OCI-LY7 (cell line): ENCODE results near the gene SLC43A1. TPM values are rescaled to one million over a fixed set of nuclear protein-coding genes. Genes with fewer than 3 reads are reported as not detected.

Source experiments
- BruUV-seq: library from RNA; stranded (reverse); fragments of 400-500 nt; replicated peaks from 2 replicates; lab custom pipeline; 2021; lab: Mats Ljungman, UMichigan
- CTCF ChIA-PET: fragments of 300-600 bp; sonication (Branson Sonifier 250); formaldehyde crosslinking; loops from one replicate; lab custom pipeline; 2022; ENCODE audit warnings: antibody characterized with exemption; ENCODE audit not compliant: unreplicated experiment; lab: Charles Lee
- POLR2A ChIA-PET: fragments of 300-600 bp; sonication (Branson Sonifier 250); formaldehyde crosslinking; loops from one replicate; lab custom pipeline; 2022; ENCODE audit warnings: antibody characterized with exemption; lab: Charles Lee
- DNase-seq: peaks from one replicate; pipeline ENCODE4 v3.0.0-alpha.2; 2015; ENCODE audit warnings: low spot score
- H2AFZ ChIP-seq: fragments of 200-600 bp; sonication (generic), shearing (Covaris generic); 2 replicates; pipeline ENCODE4 v1.6.1; 2014; ENCODE audit warnings: mild to moderate bottlenecking, antibody characterized with exemption, low read length, moderate library complexity
- H3K27ac ChIP-seq: fragments of 200-600 bp; sonication (generic); 2 replicates; pipeline ENCODE4 v1.5.1; 2014; ENCODE audit warnings: mixed run types, low read depth, mild to moderate bottlenecking, moderate library complexity, low read length, inconsistent platforms; ENCODE audit not compliant: poor library complexity, severe bottlenecking
- H3K36me3 ChIP-seq: fragments of 200-600 bp; sonication (generic); 2 replicates; pipeline ENCODE4 v1.6.1; 2014; ENCODE audit warnings: mild to moderate bottlenecking, antibody characterized with exemption, low read length, moderate library complexity, mixed read lengths; ENCODE audit not compliant: insufficient read depth
- H3K4me1 ChIP-seq: fragments of 200-600 bp; sonication (generic); 2 replicates; pipeline ENCODE4 v1.5.1; 2014; ENCODE audit warnings: mild to moderate bottlenecking, low read length; ENCODE audit not compliant: insufficient read depth, poor library complexity, severe bottlenecking
- H3K4me2 ChIP-seq: fragments of 200-600 bp; sonication (generic); 2 replicates; pipeline ENCODE4 v1.6.1; 2014; ENCODE audit warnings: mild to moderate bottlenecking, low read length
- H3K4me3 ChIP-seq: fragments of 200-600 bp; sonication (generic); 2 replicates; pipeline ENCODE4 v1.5.1; 2014; ENCODE audit warnings: mild to moderate bottlenecking, low read depth, low read length; ENCODE audit not compliant: poor library complexity, severe bottlenecking
- H3K79me2 ChIP-seq: fragments of 200-600 bp; sonication (generic); 2 replicates; pipeline ENCODE4 v1.6.1; 2016; ENCODE audit warnings: low read depth, mild to moderate bottlenecking, low read length, moderate library complexity, mixed read lengths; ENCODE audit not compliant: insufficient read depth
- H3K9me2 ChIP-seq: fragments of 200-600 bp; sonication (generic); 2 replicates; pipeline ENCODE4 v1.6.1; 2016; ENCODE audit warnings: mild to moderate bottlenecking, low read length, mixed read lengths; ENCODE audit not compliant: insufficient read depth
- H3K9me3 ChIP-seq: fragments of 200-600 bp; sonication (generic); 2 replicates; pipeline ENCODE4 v1.6.1; 2014; ENCODE audit warnings: mild to moderate bottlenecking, mixed run types, low read length, mixed read lengths
- H4K20me1 ChIP-seq: fragments of 200-600 bp; sonication (generic); 2 replicates; pipeline ENCODE4 v1.6.1; 2014; ENCODE audit warnings: mild to moderate bottlenecking, antibody characterized with exemption, low read length, moderate library complexity, mixed read lengths; ENCODE audit not compliant: insufficient read depth
- EZH2phosphoT487 ChIP-seq: fragments of 200-600 bp; sonication (generic); IDR thresholded peaks from 2 replicates; pipeline ENCODE4 v1.6.1; 2018; ENCODE audit warnings: low read depth, borderline replicate concordance, mild to moderate bottlenecking, mixed run types, antibody characterized with exemption, low read length, moderate library complexity, mixed read lengths
- intact Hi-C: fragments of 100-400 bp; cut with micrococcal nuclease; formaldehyde crosslinking; loops from one replicate; pipeline ENCODE4 v1.10.0; 2022; ENCODE audit not compliant: unreplicated experiment
- total RNA-seq, 2 experiments: library from RNA; depleted of rRNA in 1 of 2; stranded (reverse); fragments of >200 nt in 1 of 2; shearing (Covaris generic) in 1 of 2; gene quantifications; 2 replicates each; pipeline ENCODE4 v1.2.3, GENCODE V29; 2014 to 2022
- TF ChIP-seq, protein P1 (sequence below): fragments of 200-600 bp; sonication (generic); conservative IDR thresholded peaks from 2 replicates; pipeline ENCODE4 v1.5.1; 2014; ENCODE audit warnings: mild to moderate bottlenecking, antibody characterized with exemption, low read length, moderate library complexity, mixed read lengths

SLC43A1 gene
- total RNA-seq, 2 experiments from 2014 or later: 61.1 to 78.6 TPM

DNA sequence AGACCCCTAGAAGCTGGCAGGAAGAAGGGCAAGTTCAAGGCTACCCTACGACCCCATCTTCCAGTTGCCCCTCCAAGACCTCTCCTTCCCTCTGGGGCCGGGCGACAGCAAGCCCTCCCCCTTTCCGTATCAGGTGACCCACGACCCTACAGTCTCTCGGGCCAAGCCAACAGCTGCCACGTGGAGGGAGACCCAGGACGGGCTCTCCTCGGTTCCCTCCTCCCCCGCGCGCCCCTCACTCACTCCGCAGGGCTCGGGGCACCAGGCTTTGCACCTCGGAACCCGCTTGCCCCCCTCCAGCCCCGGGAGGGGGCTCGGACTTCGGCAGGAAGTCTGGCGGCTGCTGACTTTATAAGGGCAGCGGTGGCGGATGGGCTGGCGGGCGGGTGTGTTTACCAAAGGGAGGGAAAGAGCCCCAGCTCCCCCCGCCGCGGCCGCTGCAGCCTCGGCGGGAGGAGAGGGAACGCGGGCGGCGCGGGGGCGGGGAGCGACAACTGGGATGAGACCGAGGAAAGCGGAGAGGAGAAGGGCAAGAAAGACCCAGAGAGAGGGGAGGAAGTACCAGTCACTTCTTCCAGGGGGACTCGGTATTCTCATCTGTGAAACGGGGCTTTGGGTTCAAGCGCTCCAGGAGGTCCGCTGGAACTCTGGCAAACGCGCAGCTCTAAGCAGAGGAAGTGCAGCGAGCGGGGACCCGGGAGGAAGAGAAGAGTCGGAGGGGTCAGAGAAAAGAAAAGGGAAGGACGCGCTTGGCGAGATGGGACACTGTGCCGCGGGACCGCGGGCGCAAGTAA is 767 bp downstream of the SLC43A1 start:
- peak; percentile 65 for DNase-seq
- no TSS peak for BruUV-seq
- peak overlapping the region; percentile 65 for H3K27ac ChIP-seq
- H3K9me3 ChIP-seq: no peaks in the 10 kb centered on the region
- H3K4me3 ChIP-seq: peak overlapping the region; percentile 91
- H3K36me3 ChIP-seq: peaks cover 21% of the 10 kb centered on the region
- TF ChIP-seq EZH2phosphoT487: no peak
- TF ChIP-seq, protein P1, sequence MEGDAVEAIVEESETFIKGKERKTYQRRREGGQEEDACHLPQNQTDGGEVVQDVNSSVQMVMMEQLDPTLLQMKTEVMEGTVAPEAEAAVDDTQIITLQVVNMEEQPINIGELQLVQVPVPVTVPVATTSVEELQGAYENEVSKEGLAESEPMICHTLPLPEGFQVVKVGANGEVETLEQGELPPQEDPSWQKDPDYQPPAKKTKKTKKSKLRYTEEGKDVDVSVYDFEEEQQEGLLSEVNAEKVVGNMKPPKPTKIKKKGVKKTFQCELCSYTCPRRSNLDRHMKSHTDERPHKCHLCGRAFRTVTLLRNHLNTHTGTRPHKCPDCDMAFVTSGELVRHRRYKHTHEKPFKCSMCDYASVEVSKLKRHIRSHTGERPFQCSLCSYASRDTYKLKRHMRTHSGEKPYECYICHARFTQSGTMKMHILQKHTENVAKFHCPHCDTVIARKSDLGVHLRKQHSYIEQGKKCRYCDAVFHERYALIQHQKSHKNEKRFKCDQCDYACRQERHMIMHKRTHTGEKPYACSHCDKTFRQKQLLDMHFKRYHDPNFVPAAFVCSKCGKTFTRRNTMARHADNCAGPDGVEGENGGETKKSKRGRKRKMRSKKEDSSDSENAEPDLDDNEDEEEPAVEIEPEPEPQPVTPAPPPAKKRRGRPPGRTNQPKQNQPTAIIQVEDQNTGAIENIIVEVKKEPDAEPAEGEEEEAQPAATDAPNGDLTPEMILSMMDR: no peak
- H3K4me2 ChIP-seq: peak overlapping the region; percentile 87
- H4K20me1 ChIP-seq: no peaks in the 10 kb centered on the region
- CTCF ChIA-PET: interaction anchor here (1.5 to 5.2 kb wide), 2 partner anchors 13 to 21 kb away, joined by 8 to 21 read pairs; no protein-coding TSS in a partner anchor
- intact Hi-C loops: loop anchor here (5.0 to 10.0 kb wide), 2 partner anchors 153 to 1580 kb away; partner anchors contain the start of gene ZDHHC5
- POLR2A ChIA-PET: interaction anchor here (0.6 to 5.9 kb wide), 8 partner anchors 8 to 149 kb away, joined by 3 to 64 read pairs (median 6); partner anchors contain the start of gene TIMM10
- H3K9me2 ChIP-seq: no peaks in the 10 kb centered on the region
- H3K79me2 ChIP-seq: peaks cover 40% of the 10 kb centered on the region; the same call in 1 of the 2 replicates
- peak overlapping the region; percentile 79 for H2AFZ ChIP-seq
- peaks cover 43% of the 10 kb centered on the region for H3K4me1 ChIP-seq

DNA sequence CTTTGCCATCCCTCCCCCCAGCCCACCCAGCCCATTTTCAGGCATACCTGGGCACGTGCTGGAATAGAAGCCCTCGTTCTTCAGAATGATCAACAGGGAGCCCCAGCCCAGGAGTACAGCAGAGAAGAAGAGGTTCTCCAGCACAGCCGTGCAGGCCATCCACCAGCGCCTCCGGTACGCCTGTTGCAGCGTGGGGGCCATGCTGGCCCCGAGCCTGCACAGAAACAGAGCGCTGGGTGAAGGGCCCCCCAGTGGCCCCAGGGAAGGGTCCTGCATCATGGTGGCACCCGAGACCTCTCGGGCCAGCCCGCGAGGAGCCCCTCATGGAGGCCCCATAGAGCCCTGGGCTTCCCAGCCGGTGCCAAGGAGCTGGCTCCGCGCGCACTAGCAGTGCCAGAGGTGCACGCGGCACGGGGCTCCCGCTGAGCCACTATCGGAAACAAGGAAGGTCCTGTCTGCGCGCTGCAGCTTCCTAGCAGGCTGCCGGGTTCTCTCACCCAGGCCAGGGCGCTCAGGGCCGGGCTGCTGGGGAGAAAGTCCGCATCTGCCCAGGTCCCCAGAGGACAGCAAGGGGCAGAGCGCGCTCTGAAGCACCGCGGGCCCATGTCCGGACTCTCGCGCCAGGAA is 1.5 kb downstream of the SLC43A1 start:
- peaks cover 43% of the 10 kb centered on the region for H3K4me1 ChIP-seq
- DNase-seq: peak; percentile 62
- no peak for TF ChIP-seq EZH2phosphoT487
- TF ChIP-seq, protein P1: no peak
- POLR2A ChIA-PET: interaction anchor here (0.6 to 5.9 kb wide), 9 partner anchors 8 to 149 kb away, joined by 3 to 64 read pairs (median 5); partner anchors contain the start of gene TIMM10
- intact Hi-C loops: loop anchor here (5.0 to 10.0 kb wide), 2 partner anchors 153 to 1581 kb away; partner anchors contain the start of gene ZDHHC5
- no peaks in the 10 kb centered on the region for H3K9me3 ChIP-seq
- peak overlapping the region; percentile 79; the same call in 1 of the 2 replicates for H2AFZ ChIP-seq
- H3K4me3 ChIP-seq: peak overlapping the region; percentile 91
- CTCF ChIA-PET: interaction anchor here (1.5 to 5.2 kb wide), 2 partner anchors 13 to 20 kb away, joined by 8 to 21 read pairs; no protein-coding TSS in a partner anchor
- BruUV-seq: no TSS peak
- peak overlapping the region; percentile 65 for H3K27ac ChIP-seq
- H3K36me3 ChIP-seq: peaks cover 21% of the 10 kb centered on the region
- no peaks in the 10 kb centered on the region for H4K20me1 ChIP-seq
- H3K79me2 ChIP-seq: peaks cover 40% of the 10 kb centered on the region; the same call in 1 of the 2 replicates
- H3K9me2 ChIP-seq: no peaks in the 10 kb centered on the region
- H3K4me2 ChIP-seq: peak overlapping the region; percentile 87
